ENCODE measurements around the gene CLIC1.

Gene CLIC1

DNA sequence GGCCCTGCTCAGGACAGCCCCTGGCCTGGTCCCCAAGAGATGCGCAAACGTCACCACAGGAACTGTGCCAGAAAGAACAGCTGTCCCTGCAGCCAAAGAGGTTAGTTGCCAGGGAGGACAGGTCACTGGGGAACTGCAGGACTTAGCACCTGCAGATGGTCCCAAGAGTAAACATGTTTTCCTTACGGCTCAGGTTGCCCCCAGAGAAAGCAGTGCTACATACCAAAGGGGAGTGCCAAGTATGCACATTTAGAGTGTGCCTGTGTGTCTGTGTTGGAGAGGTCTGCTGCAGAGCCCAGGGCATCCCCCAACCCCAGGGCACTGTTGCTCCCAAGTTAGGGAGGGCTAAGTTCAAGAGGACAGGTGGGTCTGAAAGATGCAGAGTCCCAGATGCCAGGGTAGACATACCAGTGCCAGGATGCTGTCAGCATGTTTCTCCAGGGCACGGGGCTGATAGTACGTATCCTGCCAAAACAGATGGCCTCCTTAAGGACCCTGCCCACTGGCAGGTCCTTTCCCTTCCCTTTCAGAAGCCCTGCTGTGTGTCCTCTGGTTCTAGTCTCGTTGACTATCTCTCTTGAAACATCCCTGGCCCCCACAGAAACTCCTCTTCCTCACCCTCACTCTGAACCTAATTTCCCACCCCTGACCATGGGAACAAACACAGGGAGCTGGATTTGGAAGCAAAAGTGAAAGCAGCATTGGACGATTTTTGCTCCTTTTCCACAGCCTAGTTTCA is 34.5 kb downstream of the CLIC1 start:
- no peak for DNase-seq (ENCODE audit: low read depth)

DNA sequence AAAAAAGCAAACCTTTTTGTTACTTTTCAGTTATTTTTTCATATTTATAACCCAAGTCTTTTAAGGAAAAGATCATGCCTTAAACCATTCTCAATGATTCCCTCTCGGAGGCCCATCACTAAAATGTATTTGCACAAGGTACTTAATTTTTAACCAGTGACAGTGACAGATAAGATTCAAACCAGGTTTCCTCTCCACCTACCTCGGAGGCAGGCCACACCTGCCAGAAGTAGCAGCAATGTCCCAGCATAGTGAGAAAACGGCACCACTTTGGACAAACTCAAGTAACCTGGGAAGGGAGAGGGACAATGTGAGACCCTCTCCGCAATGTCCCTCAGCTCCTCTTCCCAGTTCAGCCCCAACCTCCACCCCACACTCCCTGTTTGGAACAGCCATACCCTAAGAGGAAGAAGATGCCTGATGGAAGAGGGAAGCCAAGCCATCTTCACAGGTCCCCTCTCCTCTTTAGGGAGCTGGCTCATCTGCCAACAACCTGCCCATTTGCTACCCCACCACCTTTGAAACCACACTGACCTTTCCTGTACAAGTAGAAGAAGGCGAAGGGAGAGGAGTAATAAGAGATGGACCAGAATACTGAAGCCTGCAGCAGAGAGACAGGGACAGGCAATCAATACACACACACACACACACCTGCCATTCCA is 35.5 kb downstream of the CLIC1 start:
- DNase-seq (ENCODE audit: low read depth) = no peak

DNA sequence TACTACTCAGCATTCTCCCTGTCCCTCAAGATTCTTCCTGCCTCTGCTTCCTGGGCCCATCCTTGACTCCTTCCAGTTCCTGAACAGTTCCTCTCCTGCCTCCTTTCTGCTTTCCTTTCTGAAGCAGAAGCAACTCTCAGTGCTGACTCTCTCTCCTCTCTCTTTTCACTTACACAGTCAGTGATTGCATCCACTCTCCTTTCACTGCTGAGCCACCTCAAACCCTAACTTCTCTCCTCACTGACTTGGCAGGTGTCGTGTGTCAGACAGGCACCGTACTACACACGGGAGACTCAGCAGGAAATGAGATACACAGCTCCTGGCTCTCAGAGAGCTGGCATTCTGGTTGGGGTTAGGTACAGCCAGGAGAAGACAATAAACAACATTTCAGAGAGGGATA is 38.8 kb downstream of the CLIC1 start:
- no peak for DNase-seq (ENCODE audit: low read depth)

DNA sequence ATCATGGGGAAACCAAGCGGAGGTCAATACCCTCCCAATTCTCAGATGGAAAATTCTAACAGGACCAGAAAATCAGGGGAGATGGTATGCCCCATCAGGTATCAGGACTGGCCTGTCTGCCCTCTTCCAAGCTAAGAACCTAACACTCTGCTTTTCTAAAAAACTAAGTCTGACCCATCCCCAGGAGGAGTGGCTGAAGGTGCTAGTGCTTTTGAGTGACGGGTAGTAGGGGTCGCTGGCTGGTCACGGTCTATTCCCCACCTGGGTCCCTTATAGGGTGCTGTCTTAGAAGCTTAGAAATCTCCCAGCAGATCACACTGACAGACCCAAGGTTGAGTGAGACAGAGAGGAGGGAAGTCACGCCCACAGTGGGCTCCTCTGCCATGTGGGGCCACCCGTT is 42.8 kb downstream of the CLIC1 start:
- DNase-seq (ENCODE audit: low read depth) = no peak

DNA sequence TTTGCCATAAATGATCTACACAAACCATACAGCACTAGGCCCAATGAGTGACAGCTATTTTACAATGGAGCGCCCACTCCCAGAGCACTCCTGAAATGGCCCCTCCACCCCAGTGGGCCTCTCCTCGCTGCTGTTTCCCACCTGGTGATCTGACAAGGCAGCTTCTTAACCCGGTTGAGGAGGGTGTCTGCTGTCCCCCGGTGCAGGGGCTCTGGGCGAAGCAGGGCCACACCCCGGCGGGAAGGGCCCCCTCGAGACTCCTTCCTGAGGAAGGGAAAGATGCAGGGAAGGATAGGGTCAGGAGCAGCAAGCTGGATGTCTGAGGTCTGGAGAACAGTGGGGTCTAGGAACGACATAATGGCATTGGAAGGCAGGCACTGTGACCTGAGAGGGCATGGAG is 43.4 kb downstream of the CLIC1 start:
- DNase-seq (ENCODE audit: low read depth) = no peak

DNA sequence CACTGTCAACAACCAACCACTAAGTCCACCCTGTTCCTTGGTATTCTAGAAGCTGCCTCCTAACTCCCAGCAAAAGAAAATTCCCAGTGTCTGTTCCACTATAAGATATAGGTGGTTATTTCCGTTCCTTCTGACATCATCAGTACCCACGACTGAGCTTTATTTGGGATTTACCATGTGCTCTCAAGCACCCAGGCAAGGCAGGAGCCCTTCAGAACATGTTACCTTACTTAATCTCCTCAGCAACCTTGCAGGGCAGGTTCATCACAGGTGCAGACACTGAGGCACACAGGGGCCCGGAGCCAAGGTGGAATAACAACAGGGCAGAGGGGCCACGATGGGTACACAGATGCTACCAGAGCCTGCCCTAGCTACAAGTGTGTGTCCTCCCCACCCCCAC is 44.0 kb downstream of the CLIC1 start:
- DNase-seq (ENCODE audit: low read depth) = no peak

DNA sequence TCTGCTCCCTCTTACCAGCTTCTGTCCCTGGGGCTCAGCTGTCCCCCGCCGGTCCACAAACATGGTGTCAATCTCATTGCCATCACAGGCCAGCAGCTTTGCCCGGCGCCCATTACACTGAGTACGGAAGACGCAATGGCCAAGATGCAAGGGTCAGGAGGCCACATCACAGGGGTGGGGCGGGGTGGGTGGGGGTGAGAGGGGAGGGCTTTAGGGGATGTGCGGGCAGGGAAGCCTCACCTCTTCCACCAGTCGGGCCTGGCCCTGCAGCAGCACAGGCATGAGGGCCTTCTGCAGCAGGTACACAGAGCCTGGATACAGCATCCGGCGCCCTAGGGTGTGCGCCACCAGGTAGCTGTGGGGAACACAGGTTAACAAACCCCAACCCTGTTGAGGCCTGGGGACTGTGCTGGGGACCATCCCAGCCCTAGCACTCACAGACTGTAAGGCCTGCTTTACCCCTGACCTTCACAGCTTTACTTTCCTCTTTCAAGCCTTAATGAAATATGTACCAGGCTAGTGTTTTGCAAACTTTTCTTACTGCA is 44.7 kb downstream of the CLIC1 start:
- DNase-seq (ENCODE audit: low read depth) = no peak

DNA sequence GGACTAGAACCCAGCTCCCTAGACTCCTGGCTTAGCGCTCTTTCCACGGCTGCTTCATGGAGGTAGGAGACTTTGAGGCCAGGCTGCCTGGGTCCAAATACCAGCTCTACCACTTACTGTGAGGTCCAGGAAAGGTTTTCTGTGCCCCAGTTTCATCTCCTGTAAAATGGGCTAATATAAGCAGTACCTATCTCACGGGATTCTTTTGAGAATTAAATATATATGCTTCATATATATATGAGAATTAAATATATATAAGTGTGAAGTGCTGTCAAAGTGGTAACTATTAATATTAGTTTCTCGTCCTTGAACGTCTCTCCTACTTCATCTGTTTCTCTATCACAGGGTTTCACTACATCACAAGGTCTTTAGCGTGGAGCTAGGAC is 45.3 kb downstream of the CLIC1 start:
- no peak for DNase-seq (ENCODE audit: low read depth)

DNA sequence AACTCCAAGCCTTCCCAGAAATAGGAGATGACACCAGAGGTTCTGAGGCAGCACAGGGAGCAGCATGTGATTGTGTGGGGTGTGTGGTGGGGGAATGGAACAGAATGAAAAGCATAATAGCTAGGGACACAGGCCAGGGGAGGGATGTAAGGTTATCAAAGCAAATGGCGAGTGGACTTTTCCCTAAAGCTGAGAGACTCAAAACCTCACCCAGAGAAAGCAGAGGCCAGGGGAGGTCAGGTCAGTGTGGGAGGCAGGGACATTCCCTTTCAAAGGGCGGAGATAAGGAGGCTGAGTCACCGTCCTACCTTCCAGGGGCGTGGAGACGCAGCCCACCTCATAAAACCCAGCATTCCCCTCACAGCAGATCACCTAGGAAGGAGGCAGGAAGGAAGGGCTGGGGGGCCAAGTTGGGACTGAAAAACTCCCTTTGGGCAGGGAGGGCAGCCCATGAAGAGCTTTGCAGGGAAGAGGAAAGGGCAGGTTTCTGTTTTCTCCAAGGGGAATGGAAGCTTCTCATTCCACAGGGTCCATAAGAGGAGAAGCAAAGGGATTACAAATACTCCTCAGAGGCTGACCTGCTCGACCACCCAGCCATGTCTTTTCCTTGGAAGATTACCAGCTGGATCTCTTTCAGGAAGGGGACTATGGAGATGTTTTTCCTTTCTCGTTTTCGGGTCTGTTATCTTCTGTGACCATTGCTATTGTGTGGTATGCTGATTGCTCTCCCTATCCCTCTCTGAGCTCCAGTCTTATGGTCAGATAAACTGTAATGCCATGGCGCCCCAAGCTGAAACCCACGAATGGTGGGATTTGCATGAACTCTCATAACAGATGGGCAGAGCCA is 45.9 kb downstream of the CLIC1 start:
- no peak for DNase-seq (ENCODE audit: low read depth)

DNA sequence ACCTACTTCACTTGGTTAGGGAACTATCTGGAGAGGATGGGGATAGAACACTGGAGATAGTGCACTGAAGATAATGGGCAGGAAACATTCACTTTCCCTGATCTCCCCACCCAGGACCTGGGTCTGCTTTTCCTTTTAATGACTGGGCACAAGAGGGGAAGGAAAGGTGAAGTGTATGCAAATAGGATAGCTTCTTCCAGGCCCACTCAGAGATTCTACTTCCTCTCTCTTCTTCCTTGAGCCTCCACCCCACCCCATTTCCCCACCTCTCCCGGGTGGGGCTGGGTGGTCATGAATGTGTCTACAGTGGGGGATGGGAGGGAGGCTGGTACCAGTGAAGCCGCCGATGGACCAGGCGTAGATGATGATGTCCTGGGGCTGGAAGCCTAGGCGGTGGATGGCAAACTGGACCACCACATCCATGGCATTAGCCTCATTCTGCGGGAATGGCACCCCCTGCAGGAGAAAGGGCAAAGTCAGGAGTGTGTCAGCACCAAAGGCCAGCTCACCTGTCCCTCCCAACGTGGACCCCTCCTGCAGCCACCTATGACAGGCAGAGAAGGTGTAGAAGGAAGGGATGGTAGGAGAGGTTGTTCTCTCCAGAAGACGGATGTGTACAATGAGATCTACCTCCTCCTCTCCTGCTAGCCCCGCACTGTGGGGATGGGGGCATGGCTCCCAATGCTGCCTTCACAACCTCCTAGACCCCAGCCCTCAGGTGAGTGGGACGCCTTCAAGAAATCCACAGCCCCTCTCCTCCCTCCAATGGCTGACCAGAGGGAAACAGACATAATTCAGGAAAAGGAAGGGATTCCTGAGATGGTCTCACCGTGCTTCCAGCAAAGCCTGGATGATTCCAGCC is 46.9 kb downstream of the CLIC1 start:
- no peak for DNase-seq (ENCODE audit: low read depth)

DNA sequence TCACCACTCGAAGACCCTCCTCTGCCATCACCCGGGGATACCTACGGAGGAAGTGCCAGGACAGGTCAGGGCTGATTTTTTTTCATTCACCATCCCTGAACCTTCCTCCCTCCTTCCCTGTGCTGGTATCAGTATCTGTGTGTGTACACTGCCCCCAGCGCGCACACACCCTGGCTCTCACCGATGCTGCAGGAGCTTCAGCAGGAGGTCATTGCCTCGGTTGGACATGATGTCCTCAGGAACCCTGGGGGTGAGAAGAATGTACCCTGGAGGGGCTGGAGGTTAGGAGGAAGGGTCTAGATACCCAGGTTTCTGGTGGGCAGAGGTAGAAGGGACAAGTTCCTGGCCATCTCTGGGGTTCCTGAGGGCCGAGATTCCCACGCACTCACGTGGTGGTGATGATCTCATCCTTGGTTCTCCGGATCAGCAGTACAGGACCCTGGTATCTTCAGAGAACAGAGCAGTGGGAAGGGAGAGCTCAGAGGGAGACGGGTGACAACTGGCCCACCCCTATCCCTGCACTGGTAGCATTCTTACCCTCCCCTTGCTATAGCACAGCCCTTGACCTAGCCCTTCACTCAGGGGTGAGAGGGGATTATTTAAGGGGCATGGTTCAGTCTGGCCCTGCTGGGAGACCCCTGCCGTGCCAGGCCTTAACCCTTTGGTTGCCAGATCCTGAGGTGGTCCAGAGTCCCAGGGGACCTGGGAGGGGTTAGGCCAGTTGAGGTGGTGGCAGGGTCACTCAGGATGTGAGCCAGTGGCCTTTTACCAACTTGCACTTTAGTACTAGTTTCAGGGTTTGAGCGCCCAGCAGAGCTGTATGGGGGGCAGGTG is 48.3 kb downstream of the CLIC1 start:
- no peak for DNase-seq (ENCODE audit: low read depth)

DNA sequence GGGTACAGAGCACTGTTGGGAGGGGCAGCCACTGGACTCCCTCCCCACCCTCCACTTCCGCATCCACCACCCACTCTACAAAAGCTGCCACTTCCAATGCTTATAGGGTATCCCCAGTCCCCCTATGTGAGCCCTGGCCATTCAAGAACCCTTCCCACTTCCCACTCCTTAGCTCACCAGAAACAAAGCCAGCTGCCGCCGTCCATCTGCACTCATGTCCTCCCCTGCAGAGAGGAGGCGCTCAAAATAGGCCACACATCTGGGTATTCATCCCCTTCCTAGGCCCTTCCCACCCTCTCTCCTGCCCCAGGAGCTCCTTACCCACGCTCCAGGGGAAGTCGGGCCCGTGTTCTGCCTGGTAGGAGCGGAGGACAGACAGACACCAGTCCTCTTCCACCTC is 49.0 kb downstream of the CLIC1 start:
- DNase-seq (ENCODE audit: low read depth) = no peak

DNA sequence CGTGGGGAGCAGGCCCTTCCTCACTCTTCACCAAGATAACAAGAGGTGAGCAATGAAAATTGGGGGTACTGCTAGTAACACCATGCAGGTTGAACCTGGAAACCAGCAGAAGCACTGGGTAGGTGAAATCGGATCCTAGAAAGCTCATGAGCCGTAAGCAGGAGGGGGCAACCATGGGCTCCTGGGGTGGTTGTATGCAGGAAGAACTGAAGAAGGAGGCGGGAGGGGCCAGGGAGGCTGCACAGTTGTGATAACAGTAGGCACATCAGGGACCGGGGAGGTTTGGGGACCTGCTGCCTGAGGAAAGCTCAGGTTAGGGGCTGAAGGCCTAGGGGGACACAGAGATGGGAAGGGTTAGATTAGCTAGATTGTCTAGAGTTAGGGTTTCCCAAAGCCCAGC is 49.8 kb downstream of the CLIC1 start:
- no peak for DNase-seq (ENCODE audit: low read depth)

DNA sequence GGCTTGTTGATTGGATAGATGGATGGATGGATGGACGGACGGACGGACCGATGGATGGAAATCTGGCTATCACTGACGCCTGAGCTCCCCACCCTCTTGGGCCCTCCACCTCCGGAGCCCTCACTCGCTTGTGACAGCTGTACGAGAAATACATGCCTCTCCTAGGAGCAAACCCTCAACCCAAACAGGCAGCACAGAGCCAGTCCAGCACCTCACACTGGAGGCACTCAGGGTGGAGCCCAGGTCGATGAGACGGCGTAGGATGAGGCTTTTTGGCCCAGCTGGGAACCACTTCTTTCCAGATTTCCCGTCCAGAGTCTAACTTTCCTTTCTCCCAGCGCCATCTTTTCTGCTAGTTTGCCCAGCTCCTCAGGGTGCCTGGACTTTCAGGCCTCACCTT is 52.7 kb downstream of the CLIC1 start:
- DNase-seq (ENCODE audit: low read depth) = no peak

DNA sequence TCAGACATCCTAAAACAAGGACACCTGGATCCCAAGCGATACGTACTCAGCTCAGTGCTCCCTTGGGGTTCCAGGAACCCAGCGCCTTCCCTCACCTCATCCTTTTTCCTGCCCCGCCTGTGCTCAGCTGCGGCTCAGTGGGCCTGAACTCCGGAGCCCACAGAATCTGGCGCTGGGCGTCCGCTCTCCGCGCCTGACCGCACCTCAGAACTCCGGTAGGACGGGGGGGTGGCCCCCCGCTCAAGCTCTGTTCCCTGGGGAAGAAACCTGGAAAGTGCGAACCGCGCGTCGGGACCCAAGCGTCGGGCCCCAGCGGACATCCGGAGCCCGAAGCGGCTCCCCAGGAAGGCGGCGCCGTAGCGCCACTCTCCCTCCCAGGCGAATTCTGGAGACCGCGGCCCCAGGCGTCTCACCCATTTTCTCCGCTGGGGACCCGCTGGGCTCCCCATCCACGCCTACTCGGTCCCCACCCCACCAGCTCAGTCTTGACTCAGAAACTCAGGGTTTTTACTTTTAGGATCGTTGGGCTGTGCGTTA is 55.1 kb downstream of the CLIC1 start:
- peak; percentile 31 for DNase-seq (ENCODE audit: low read depth)

Data from fibroblast of gingiva (primary cell).